Liver (tissue), 9 donors: ENCODE results near the gene ABHD2. TPM values are rescaled to one million over a fixed set of nuclear protein-coding genes. Genes with fewer than 3 reads are reported as not detected.

Source experiments
- DNase-seq: peaks from one replicate; pipeline ENCODE4 v3.0.0-alpha.2; 2017; ENCODE audit warnings: low spot score
- H3K27ac ChIP-seq, 2 donors: one replicate each; pipeline ENCODE4 v1.7.0; 2013; ENCODE audit warnings: inconsistent platforms in 2 of 2, low read length in 2 of 2, control low read depth in 1 of 2, low read depth in 1 of 2, mild to moderate bottlenecking in 1 of 2
- H3K27me3 ChIP-seq, 4 donors: one replicate each; pipeline versions ENCODE4 v1.6.1 to v1.7.0; 2013; ENCODE audit warnings: low read length in 3 of 4, inconsistent platforms in 1 of 4, mild to moderate bottlenecking in 1 of 4, moderate library complexity in 1 of 4; ENCODE audit not compliant: control insufficient read depth in 4 of 4, insufficient read depth in 4 of 4
- H3K36me3 ChIP-seq, 4 donors: one replicate each; pipeline versions ENCODE4 v1.6.1 to v1.7.0; 2013; ENCODE audit warnings: low read length in 3 of 4, mild to moderate bottlenecking in 3 of 4, low read depth in 1 of 4, moderate library complexity in 1 of 4; ENCODE audit not compliant: control insufficient read depth in 4 of 4, insufficient read depth in 3 of 4
- H3K4me1 ChIP-seq, 4 donors: one replicate each; pipeline versions ENCODE4 v1.6.1 to v1.7.0; 2013; ENCODE audit warnings: low read length in 3 of 4, mild to moderate bottlenecking in 3 of 4, moderate library complexity in 1 of 4; ENCODE audit not compliant: control insufficient read depth in 4 of 4, insufficient read depth in 4 of 4
- H3K4me3 ChIP-seq, 3 donors: one replicate each; pipeline versions ENCODE4 v1.6.1 to v1.7.0; 2013; ENCODE audit warnings: low read length in 3 of 3, control low read depth in 1 of 3, low read depth in 1 of 3, mild to moderate bottlenecking in 1 of 3
- H3K9ac ChIP-seq, 2 donors: one replicate each; pipeline ENCODE4 v1.7.0; 2013; ENCODE audit warnings: low read length in 2 of 2, mild to moderate bottlenecking in 2 of 2, moderate library complexity in 2 of 2, control low read depth in 1 of 2, low read depth in 1 of 2
- H3K9me3 ChIP-seq, 4 donors: one replicate each; pipeline versions ENCODE4 v1.6.1 to v1.7.0; 2013; ENCODE audit warnings: low read length in 3 of 4; ENCODE audit not compliant: control insufficient read depth in 4 of 4
- EGR1 ChIP-seq, 2 donors: IDR thresholded peaks; 2 replicates each; pipeline ENCODE4 v1.6.1; 2016 to 2018; ENCODE audit warnings: antibody characterized with exemption in 2 of 2, low read depth in 2 of 2
- FOXA1 ChIP-seq: IDR thresholded peaks from 2 replicates; pipeline ENCODE4 v1.6.1; 2016; ENCODE audit warnings: antibody characterized with exemption
- FOXA2 ChIP-seq: IDR thresholded peaks from 2 replicates; pipeline ENCODE4 v1.6.1; 2016; ENCODE audit warnings: antibody characterized with exemption
- GABPA ChIP-seq, 2 donors: IDR thresholded peaks in 1 of 2; conservative IDR thresholded peaks in 1 of 2; 2 replicates each; pipeline ENCODE4 v1.6.1; 2016; ENCODE audit warnings: antibody characterized with exemption in 2 of 2, mild to moderate bottlenecking in 1 of 2, moderate library complexity in 1 of 2
- HNF4A ChIP-seq, 2 donors: conservative IDR thresholded peaks; 2 replicates each; pipeline ENCODE4 v1.6.1; 2016; ENCODE audit warnings: antibody characterized with exemption in 2 of 2, mild to moderate bottlenecking in 2 of 2
- HNF4G ChIP-seq: IDR thresholded peaks from 2 replicates; pipeline ENCODE4 v1.6.1; 2016; ENCODE audit warnings: antibody characterized with exemption
- JUND ChIP-seq, 2 donors: IDR thresholded peaks; 2 replicates each; pipeline ENCODE4 v1.6.1; 2016; ENCODE audit warnings: antibody characterized with exemption in 2 of 2
- NR2F2 ChIP-seq: IDR thresholded peaks from 2 replicates; pipeline ENCODE4 v1.6.1; 2016; ENCODE audit warnings: antibody characterized with exemption
- RAD21 ChIP-seq, 2 donors: IDR thresholded peaks; 2 replicates each; pipeline ENCODE4 v1.6.1; 2016; ENCODE audit warnings: antibody characterized with exemption in 2 of 2, mild to moderate bottlenecking in 2 of 2
- RXRA ChIP-seq, 2 donors: IDR thresholded peaks; 2 replicates each; pipeline ENCODE4 v1.6.1; 2017 to 2018; ENCODE audit warnings: antibody characterized with exemption in 2 of 2, mild to moderate bottlenecking in 1 of 2
- SP1 ChIP-seq: IDR thresholded peaks from 2 replicates; pipeline ENCODE4 v1.6.1; 2018; ENCODE audit warnings: antibody characterized with exemption, mild to moderate bottlenecking
- TAF1 ChIP-seq: conservative IDR thresholded peaks from 2 replicates; pipeline ENCODE4 v1.6.1; 2016; ENCODE audit warnings: antibody characterized with exemption, mild to moderate bottlenecking
- YY1 ChIP-seq: IDR thresholded peaks from 2 replicates; pipeline ENCODE4 v1.6.1; 2016; ENCODE audit warnings: antibody characterized with exemption, mild to moderate bottlenecking
- WGBS: extraction: QIAGEN DNeasy Blood & Tissue Kit; methylation state at CpG from one replicate; pipeline ENCODE4 v1.1.7; 2013; 5-methylcytosine and 5-hydroxymethylcytosine counted together
- polyA plus RNA-seq, 2 donors: library from polyadenylated mRNA; stranded (reverse) in 1 of 2; unstranded in 1 of 2; fragments of 200-250 nt in 1 of 2; fragments of >200 nt in 1 of 2; fragmentation: Nextera tagmentation in 1 of 2; extraction: Ambion mirVana in 1 of 2; gene quantifications; one replicate each; pipeline versions ENCODE4 v1.2.1 to v1.2.3, GENCODE V29; 2013 to 2015
- total RNA-seq, 2 donors: library from RNA; depleted of rRNA; stranded (reverse); fragments of >200 nt; gene quantifications; one replicate each; pipeline ENCODE4 v1.2.3, GENCODE V29; 2014
- TF ChIP-seq, protein P1 (sequence below): IDR thresholded peaks from 2 replicates; pipeline ENCODE4 v1.6.1; 2016; ENCODE audit warnings: antibody characterized with exemption
- TF ChIP-seq, protein P2 (sequence below): IDR thresholded peaks from 2 replicates; pipeline ENCODE4 v1.6.1; 2016; ENCODE audit warnings: antibody characterized with exemption
- TF ChIP-seq, protein P3 (sequence below): fragments of 150-350 bp; IDR thresholded peaks from 2 replicates; pipeline ENCODE4 v1.5.1; 2017; ENCODE audit warnings: improper control_type of control experiment, low read depth, low read length; ENCODE audit not compliant: missing input control
- TF ChIP-seq, protein P4 (sequence below): IDR thresholded peaks from 2 replicates; pipeline ENCODE4 v1.6.1; 2016; ENCODE audit warnings: antibody characterized with exemption
- TF ChIP-seq, protein P5 (sequence below): IDR thresholded peaks from 2 replicates; pipeline ENCODE4 v1.6.1; 2016; ENCODE audit warnings: antibody characterized with exemption, mild to moderate bottlenecking
- donor health status: healthy.
- donor health status: healthy.
- donor health status: healthy.
- donor health status: healthy.
- donor health status: healthy.

The ABHD2 gene
- total and polyA plus RNA-seq, 4 donors = 34.6 to 663 (median 65.1) TPM

DNA sequence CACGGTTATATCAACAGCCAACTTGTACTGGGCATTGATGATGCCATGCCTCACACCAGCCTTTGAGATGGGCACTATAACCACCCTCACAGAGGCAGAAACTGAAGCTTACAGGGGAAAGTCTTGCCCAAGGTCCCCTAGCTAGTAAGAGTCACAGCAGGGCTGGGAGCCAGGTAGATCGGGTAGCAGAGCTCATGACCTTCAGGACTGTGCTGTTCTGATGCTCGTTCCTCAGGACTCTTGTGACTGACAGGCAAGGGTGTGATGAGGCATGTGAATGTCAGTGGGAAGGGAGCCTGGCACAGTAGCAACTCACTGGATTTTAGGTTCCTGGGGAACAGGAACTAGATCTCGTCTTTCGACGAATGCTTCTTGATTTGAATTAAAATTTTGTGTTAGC is 67.4 kb downstream of the ABHD2 start:
- H3K27me3 ChIP-seq = no peaks in the 10 kb centered on the region
- no peaks in the 10 kb centered on the region for H3K9me3 ChIP-seq
- no peak overlapping the region for H3K4me3 ChIP-seq
- TF ChIP-seq JUND (IDR thresholded peaks at IDR 0.05) (no peak), TAF1 (no peak), RAD21 (IDR thresholded peaks at IDR 0.05) (no peak), YY1 (no peak), SP1 (no peak), RXRA (IDR thresholded peaks at IDR 0.05) (no peak), EGR1 (IDR thresholded peaks at IDR 0.05; ENCODE audit: low read depth in 2 of 2) (no peak), HNF4G (no peak), FOXA1 (no peak), GABPA (IDR thresholded peaks at IDR 0.05 in 1 of 2, conservative IDR thresholded peaks at IDR 0.05 in 1 of 2) (no peak)
- TF ChIP-seq, protein P1, sequence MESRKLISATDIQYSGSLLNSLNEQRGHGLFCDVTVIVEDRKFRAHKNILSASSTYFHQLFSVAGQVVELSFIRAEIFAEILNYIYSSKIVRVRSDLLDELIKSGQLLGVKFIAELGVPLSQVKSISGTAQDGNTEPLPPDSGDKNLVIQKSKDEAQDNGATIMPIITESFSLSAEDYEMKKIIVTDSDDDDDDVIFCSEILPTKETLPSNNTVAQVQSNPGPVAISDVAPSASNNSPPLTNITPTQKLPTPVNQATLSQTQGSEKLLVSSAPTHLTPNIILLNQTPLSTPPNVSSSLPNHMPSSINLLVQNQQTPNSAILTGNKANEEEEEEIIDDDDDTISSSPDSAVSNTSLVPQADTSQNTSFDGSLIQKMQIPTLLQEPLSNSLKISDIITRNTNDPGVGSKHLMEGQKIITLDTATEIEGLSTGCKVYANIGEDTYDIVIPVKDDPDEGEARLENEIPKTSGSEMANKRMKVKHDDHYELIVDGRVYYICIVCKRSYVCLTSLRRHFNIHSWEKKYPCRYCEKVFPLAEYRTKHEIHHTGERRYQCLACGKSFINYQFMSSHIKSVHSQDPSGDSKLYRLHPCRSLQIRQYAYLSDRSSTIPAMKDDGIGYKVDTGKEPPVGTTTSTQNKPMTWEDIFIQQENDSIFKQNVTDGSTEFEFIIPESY = no peak
- TF ChIP-seq, protein P2, sequence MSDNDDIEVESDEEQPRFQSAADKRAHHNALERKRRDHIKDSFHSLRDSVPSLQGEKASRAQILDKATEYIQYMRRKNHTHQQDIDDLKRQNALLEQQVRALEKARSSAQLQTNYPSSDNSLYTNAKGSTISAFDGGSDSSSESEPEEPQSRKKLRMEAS = no peak
- TF ChIP-seq, protein P3, sequence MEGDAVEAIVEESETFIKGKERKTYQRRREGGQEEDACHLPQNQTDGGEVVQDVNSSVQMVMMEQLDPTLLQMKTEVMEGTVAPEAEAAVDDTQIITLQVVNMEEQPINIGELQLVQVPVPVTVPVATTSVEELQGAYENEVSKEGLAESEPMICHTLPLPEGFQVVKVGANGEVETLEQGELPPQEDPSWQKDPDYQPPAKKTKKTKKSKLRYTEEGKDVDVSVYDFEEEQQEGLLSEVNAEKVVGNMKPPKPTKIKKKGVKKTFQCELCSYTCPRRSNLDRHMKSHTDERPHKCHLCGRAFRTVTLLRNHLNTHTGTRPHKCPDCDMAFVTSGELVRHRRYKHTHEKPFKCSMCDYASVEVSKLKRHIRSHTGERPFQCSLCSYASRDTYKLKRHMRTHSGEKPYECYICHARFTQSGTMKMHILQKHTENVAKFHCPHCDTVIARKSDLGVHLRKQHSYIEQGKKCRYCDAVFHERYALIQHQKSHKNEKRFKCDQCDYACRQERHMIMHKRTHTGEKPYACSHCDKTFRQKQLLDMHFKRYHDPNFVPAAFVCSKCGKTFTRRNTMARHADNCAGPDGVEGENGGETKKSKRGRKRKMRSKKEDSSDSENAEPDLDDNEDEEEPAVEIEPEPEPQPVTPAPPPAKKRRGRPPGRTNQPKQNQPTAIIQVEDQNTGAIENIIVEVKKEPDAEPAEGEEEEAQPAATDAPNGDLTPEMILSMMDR = no peak
- TF ChIP-seq, protein P4, sequence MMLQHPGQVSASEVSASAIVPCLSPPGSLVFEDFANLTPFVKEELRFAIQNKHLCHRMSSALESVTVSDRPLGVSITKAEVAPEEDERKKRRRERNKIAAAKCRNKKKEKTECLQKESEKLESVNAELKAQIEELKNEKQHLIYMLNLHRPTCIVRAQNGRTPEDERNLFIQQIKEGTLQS = no peak
- H3K9ac ChIP-seq = no peak overlapping the region
- no peak overlapping the region for H3K27ac ChIP-seq
- peaks cover 0 to 6% (median 5%) of the 10 kb centered on the region in 4 donors for H3K4me1 ChIP-seq
- DNase-seq = no peak
- WGBS = 85% methylated on average over 6 of the region's 6 CpGs
- H3K36me3 ChIP-seq = peaks cover 12 to 68% (median 53%) of the 10 kb centered on the region in 4 donors

DNA sequence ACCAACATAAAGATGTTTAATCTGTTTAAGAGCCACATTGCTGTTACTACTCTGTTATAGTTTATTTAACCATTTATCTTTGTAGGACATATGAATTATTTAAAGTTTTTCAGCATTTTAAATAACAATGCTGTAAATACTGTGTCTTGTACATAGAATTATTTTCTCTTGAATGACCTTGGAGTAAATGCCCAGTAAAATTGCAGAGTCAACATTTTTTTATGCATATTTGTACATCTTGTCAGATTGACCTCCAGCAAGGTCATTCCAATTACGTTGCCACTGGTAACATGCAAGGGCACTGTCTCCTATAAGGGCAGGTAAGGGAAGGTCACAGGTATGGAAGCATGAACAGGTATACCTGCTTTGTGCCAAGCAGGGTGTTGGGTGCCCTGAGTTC is 68.8 kb downstream of the ABHD2 start:
- Histone ChIP-seq H3K4me3 (no peak overlapping the region), H3K9me3 (no peaks in the 10 kb centered on the region), H3K27ac (no peak overlapping the region), H3K4me1 (peaks cover 0 to 6% (median 4%) of the 10 kb centered on the region in 4 donors), H3K27me3 (no peaks in the 10 kb centered on the region), H3K9ac (no peak overlapping the region), H3K36me3 (peaks cover 12 to 63% (median 53%) of the 10 kb centered on the region in 4 donors)
- 34% methylated on average over 1 of the region's 1 CpG for WGBS
- TF ChIP-seq NR2F2 (no peak), HNF4G (no peak), RAD21 (IDR thresholded peaks at IDR 0.05) (no peak), RXRA (IDR thresholded peaks at IDR 0.05) (no peak), TAF1 (no peak), FOXA2 (no peak), HNF4A (conservative IDR thresholded peaks at IDR 0.05) (no peak), EGR1 (IDR thresholded peaks at IDR 0.05; ENCODE audit: low read depth in 2 of 2) (no peak), YY1 (no peak), SP1 (no peak)
- TF ChIP-seq, protein P5, sequence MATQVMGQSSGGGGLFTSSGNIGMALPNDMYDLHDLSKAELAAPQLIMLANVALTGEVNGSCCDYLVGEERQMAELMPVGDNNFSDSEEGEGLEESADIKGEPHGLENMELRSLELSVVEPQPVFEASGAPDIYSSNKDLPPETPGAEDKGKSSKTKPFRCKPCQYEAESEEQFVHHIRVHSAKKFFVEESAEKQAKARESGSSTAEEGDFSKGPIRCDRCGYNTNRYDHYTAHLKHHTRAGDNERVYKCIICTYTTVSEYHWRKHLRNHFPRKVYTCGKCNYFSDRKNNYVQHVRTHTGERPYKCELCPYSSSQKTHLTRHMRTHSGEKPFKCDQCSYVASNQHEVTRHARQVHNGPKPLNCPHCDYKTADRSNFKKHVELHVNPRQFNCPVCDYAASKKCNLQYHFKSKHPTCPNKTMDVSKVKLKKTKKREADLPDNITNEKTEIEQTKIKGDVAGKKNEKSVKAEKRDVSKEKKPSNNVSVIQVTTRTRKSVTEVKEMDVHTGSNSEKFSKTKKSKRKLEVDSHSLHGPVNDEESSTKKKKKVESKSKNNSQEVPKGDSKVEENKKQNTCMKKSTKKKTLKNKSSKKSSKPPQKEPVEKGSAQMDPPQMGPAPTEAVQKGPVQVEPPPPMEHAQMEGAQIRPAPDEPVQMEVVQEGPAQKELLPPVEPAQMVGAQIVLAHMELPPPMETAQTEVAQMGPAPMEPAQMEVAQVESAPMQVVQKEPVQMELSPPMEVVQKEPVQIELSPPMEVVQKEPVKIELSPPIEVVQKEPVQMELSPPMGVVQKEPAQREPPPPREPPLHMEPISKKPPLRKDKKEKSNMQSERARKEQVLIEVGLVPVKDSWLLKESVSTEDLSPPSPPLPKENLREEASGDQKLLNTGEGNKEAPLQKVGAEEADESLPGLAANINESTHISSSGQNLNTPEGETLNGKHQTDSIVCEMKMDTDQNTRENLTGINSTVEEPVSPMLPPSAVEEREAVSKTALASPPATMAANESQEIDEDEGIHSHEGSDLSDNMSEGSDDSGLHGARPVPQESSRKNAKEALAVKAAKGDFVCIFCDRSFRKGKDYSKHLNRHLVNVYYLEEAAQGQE = no peak
- TF ChIP-seq, protein P4 = no peak
- TF ChIP-seq, protein P2 = no peak
- no peak for DNase-seq
